Activated CD4-positive, alpha-beta T cell treated with anti-CD3 and anti-CD28 coated beads, Interleukin-2, amount 50 U/mL, for 16 hours (primary cell): ENCODE measurements around the gene SNX8.
A peak's percentile ranks its signal among the peaks of the same experiment; 100 is the strongest.

ENCODE experiments used
- DNase-seq: peaks from one replicate; pipeline ENCODE4 v3.0.0-alpha.2; 2020

Gene SNX8

DNA sequence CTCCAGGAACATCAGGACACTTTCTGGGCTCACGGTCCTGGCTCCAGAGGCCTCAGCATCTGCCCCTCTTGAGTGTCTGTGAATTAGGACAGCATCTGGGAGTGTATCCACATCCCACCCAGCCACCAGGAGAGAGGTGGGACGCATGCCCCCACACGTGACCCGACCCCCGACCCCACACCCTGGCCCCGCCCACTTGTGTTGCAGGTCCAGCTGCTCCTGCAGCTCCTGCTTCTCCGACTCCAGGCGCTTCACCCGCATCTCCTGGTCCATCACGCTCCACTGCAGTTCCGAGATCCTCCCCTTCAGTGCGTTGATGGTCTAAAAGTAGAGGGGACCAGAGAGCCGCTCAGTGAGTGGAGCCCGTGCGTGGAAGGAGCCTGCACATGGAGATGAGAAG, 95.1 kb downstream of the SNX8 start:
- no peak for DNase-seq

GRCh38 chr7:2218444-2218785, 95.8 kb downstream of the SNX8 start:
- DNase-seq = no peak

GRCh38 chr7:2217716-2218443, 96.4 kb downstream of the SNX8 start:
- no peak for DNase-seq

DNA sequence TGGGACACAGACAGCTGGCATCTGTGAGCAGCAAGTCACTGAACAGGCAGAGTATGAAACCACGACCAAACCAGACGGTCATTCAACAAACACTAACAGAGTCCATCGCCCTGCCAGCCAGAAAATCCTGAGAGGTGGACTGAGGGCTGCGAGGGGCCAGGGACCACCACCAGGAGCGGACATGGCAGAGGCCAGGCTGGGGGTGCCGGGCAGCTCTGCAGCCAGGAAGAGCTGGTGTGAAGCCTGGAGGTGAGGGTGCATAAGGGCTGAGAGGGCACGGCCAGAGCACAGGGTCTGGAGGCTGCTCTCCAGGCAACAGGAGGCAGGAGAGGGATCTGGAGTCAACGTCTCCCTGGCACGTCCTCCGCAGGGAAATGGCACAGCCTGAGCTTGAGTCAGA, 97.0 kb downstream of the SNX8 start:
- no peak for DNase-seq

DNA sequence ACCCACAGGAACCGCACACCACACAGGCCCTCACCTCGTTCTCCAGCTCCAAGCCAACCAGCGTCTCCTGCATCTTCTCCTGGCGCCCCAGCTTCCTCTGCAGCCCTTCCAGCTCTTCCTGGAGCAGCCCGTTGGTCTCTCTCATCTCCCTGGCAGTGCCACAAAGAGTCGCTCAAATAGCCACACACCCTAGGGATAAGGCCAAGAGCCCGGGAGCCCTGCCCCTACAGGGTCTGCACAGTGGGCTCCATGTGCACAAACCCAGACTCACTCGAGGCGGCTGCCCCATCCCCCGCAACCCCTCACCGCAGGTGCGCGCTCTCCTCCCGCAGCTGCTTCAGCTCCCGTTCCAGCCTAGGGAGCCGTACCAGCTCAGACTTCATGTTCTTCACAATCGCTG, 98.4 kb downstream of the SNX8 start:
- DNase-seq = no peak

- peak; percentile 84 for DNase-seq
These were observed 99.6 kb downstream of the SNX8 start for GRCh38 chr7:2214636-2215035.

DNA sequence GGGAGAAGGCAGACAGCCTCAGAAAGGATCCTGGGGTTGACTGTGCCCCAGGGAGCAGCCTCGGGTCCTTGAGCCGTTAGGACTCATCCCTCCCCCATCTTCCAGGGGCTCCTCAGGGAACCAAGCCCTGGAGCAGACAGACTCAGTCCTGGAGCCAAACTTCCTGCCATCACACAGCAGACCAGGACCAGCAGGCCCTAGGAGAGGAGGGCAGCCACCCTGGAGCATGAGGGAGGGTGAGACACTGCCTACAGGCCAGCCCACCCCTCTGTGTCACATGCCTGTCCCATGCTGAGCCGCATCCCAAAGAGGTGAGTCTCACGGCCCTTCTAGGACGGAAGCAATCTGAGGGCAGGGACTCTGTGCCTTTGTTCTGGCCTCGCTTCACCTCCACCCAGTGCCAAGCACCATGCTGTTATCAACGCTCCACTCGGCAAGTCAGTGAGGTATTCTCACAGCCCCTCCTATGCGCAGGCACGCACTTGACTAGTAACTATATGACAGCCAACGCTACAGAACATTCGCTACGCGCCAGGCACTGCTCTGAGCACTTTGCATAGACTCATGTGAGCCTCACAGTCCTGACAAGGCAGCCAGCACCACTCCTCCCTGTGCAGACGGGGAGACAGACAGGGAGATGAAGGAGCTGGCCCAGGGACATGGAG, 100.6 kb downstream of the SNX8 start:
- DNase-seq = no peak

- no peak for DNase-seq
These were observed 101.3 kb downstream of the SNX8 start for GRCh38 chr7:2212906-2213305.

GRCh38 chr7:2211926-2212325, 102.3 kb downstream of the SNX8 start:
- no peak for DNase-seq

- DNase-seq = no peak
These were observed 102.9 kb downstream of the SNX8 start for GRCh38 chr7:2211259-2211880.

DNA sequence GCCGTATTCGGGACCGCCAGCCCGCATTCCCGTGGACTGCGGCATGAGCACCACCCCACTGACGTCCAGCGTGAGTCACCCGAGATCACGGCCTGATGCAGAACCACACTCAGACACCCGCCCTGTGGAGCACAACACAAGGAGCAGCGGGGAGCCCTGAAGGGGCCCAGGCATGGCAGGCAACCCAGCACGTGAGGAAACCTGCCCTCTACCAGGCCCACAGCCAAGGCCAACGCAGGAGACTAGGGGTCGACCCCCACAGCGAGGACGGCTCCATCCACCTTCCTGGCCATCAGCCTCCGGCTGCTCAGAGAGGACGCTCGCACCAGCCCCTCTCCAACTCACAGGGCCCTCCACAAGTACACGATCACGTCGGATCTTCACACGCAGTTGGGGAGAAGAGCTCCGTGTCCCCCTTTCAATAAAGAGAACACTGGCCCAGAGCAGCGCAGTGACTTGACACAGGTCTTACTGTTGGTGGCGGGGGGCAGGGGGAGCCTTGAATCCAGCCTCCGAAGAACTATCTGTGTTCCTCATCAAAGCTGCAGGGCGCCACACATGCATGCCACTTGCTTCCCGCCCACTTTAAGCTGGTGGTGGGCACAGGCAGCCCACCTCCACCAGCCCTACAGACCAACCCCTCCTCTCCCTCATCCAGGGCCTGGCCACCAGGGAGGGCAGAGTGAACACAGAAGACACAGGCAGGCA, 103.5 kb downstream of the SNX8 start:
- no peak for DNase-seq

GRCh38 chr7:2209961-2210323, 104.3 kb downstream of the SNX8 start:
- no peak for DNase-seq

DNA sequence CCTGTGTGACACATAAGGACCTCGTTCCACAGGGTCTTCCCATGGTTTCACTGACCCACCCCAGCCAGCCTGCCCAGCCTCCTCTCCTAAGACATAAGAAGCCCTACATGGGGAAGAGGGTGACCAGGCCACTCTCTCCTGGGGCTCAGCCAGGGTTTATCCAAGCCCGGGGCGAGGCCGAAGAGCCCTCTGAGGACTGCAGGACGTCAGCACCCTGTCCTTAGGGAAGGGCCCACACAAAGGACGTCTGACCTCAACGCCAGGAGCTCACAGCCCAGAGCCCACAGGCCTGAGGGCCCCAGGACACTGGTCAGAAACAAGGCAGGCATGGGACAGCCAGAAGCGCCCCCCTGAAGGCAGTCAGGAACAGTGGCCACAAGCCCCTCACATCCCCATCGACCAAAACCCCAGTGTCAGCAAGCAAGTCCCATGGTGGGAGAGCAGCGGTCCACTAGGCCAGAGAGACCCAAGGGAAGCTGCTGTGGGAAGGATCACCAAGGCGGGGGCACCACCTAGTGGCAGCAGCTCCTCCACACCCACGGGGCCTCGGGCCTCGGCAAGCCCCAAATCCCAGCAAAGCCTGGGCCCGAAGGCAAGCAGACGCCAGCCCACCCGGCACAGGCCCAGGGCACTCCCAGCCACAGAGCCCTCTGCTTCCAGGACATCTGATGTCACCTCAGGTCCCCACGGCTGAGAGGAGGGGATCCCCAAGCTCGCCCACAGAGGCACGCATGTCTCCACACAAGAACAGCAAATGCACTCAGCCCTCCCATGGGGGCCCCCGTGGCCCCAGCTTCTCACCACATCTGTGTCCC, 104.9 kb downstream of the SNX8 start:
- peak; percentile 26 for DNase-seq

GRCh38 chr7:2208712-2209111, 105.5 kb downstream of the SNX8 start:
- no peak for DNase-seq

DNA sequence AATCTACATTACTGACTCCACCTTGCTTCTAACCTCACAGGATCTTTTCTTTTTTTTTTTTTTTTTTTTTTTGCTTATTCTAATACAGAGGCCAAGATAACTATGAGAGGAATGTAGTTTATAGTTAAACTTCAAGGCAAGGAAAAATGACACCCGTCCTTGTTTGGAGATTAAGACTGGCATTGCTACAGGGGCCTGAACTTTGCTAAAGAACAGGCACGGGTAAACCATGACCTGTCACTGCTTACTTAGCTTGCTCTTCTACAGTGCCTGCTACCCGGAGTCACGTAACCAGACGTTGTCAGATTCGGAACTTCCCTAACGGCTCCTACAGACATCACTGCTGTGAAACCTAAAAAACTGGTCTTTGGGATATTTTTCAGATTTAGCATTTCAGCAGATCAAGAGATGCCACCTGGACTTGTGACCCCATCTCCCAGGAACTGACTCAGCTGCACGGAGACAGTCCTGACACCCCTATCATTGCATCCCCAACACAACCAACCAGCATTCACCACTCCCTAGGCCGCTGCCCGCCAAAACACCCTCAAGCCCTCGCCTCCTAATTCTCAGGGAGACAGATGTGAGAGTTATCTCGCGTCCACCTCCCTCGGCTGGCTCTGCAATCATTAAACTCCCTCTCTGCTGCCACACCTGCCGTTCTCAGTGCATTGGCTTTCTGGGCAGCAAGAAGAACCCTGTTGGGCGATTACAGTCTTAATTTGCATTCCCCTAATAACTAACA, 109.0 kb downstream of the SNX8 start:
- DNase-seq = no peak

- DNase-seq = no peak
These were observed 109.8 kb downstream of the SNX8 start for GRCh38 chr7:2204446-2204845.

GRCh38 chr7:2203766-2204300, 110.4 kb downstream of the SNX8 start:
- DNase-seq = no peak

DNA sequence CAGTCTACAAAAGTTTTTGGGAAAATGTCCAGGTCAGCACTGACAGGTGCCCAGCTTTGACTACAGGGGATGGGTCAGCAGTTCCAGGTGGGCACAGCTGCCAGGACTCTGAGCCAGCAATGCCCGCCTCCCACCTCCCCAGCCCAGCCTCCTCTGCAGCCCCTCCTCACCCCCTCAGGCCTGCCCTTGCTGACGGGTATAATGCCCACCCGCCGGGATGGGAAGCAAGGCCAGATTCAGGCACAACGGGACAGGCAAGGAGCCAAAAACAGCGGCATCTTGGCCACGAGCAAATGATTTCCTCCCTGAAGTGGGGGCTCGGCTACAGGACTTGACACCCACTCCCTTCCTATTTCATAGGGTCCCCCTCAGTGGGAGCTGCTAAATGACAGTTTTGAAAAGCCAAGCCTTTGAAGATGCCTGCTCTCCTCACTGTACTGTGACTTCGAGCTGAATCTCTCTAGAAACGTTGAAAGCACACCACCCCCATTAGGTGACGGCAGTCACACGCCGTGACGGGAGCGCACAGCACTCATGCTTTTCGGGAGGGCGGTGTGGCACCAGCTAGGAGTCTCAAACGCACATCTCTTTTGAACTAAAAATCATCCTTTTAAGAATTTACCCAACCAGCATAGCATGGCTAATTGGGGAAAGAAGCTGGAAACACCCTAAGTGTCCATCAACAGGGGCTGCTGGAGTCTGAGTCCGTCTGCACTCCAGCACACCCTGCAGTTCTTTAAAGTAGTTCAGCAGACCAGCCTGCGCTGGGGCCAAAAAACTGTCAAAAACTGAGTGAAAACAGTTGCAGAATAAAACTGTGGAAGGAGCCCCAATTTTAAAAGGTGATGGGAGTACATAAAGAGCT, 111.1 kb downstream of the SNX8 start:
- no peak for DNase-seq

DNA sequence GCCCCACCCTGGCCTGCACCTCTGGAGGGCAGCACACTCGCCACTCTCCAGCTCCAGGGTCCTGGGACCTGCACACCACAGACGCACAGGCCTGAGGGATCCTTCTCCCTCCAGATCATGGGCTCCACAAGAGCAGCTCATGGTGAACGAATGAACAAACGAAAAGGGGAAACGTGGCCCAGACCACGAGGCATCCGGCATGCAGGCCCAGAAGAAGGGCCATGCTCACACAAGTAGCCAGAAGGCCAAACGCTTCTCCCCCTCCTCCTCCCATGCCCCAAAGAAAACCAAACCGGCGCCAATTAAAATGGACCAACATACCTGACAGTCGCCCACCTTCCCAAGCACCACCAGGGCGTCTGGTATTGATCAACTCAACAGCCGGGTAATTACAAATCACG, 111.9 kb downstream of the SNX8 start:
- no peak for DNase-seq
